ENCODE data around the gene HOMER2.
"Not testable (repeated sequence)": the region's sequence is repeated elsewhere in the genome, so short reads cannot be mapped to it uniquely, and the experiment has no call there.

The HOMER2 gene

GRCh38 chr15:82910721-82911120 is 41.8 kb downstream of the HOMER2 start:
- Mint-ChIP-seq H3K36me3 (peaks cover 7% of the 10 kb centered on the region), H3K27ac (no peak overlapping the region), H3K4me3 (no peak overlapping the region), H3K4me1 (no peaks in the 10 kb centered on the region), H3K9me3 (peaks cover 13% of the 10 kb centered on the region), H3K27me3 (no peaks in the 10 kb centered on the region)
- no peak for DNase-seq (ENCODE audit: low spot score in 2 of 2)
- no peak for ATAC-seq (ENCODE audit: low read depth)

DNA sequence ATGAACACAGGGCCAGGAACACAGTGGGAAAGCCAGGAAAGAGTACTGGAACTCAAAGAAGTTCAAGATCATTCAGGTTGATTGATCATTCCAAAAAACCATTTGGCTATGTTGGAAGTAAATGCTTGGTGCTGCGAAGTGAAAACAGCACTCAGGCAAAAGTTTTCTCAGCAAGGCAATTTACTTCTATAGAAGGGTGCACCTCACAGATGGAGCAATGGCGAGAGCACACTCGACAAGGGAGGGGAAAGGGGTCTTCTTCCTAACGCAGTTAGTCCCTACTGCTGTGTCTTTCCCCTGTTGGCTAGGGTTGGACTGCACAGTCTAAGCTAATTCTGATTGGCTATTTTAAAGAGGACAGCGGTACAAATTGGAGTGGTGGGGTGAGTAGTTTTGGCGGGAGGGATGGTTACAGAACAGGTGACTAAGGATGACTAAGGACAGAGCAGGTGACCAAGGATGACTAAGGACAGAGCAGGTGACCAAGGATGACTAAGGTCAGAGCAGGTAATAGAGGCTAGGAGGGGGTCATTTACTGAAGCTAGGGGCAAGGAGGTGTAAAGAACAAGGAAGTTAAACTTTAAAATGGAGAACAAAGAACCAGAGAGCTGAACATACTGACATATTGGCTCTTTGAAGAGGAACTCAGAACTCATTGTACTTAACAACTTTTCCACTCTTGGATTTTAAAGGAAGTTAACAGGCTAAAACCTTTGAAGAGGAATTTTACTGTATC is 43.3 kb downstream of the HOMER2 start:
- Mint-ChIP-seq H3K27me3 (no peaks in the 10 kb centered on the region), H3K4me1 (no peaks in the 10 kb centered on the region), H3K4me3 (no peak overlapping the region), H3K27ac (no peak overlapping the region), H3K9me3 (peaks cover 13% of the 10 kb centered on the region), H3K36me3 (peaks cover 7% of the 10 kb centered on the region)
- DNase-seq (ENCODE audit: low spot score in 2 of 2) (no peak), ATAC-seq (ENCODE audit: low read depth) (no peak)

GRCh38 chr15:82907350-82907749 is 45.2 kb downstream of the HOMER2 start:
- DNase-seq (ENCODE audit: low spot score in 2 of 2), result no peak
- Mint-ChIP-seq H3K4me1 (no peaks in the 10 kb centered on the region), H3K4me3 (no peak overlapping the region), H3K9me3 (peaks cover 13% of the 10 kb centered on the region), H3K27me3 (no peaks in the 10 kb centered on the region), H3K27ac (no peak overlapping the region), H3K36me3 (peaks cover 7% of the 10 kb centered on the region)
- ATAC-seq (ENCODE audit: low read depth), result no peak

GRCh38 chr15:82904574-82904973 is 47.9 kb downstream of the HOMER2 start:
- H3K4me1 Mint-ChIP-seq, result no peaks in the 10 kb centered on the region
- H3K36me3 Mint-ChIP-seq, result peaks cover 7% of the 10 kb centered on the region
- no peak overlapping the region for H3K4me3 Mint-ChIP-seq
- H3K9me3 Mint-ChIP-seq, result peaks cover 13% of the 10 kb centered on the region
- H3K27me3 Mint-ChIP-seq, result no peaks in the 10 kb centered on the region
- ATAC-seq (ENCODE audit: low read depth) (no peak), DNase-seq (ENCODE audit: low spot score in 2 of 2) (no peak)
- no peak overlapping the region for H3K27ac Mint-ChIP-seq

DNA sequence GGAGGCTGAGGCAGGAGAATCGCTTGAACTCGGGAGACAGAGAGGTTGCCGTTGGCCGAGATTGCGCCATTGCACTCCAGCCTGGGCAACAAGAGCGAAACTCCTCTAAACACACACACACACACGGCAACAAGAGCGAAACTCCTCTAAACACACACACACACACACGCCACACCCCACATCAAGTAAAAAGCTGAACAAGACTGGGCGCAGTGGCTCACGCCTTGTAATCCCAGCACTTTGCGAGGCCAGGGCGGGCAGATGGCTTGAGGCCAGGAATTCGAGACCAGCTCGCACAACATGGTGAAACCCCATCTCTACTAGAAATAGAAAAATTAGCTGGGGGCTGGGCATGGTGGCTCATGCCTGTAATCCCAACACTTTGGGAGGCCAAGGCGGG is 49.0 kb downstream of the HOMER2 start:
- DNase-seq (ENCODE audit: low spot score in 2 of 2) (no peak), ATAC-seq (ENCODE audit: low read depth) (no peak)
- H3K27me3 Mint-ChIP-seq, result peaks cover 2% of the 10 kb centered on the region
- H3K4me1 Mint-ChIP-seq, result no peaks in the 10 kb centered on the region
- peaks cover 3% of the 10 kb centered on the region for H3K36me3 Mint-ChIP-seq
- no peak overlapping the region for H3K27ac Mint-ChIP-seq
- no peak overlapping the region for H3K4me3 Mint-ChIP-seq
- H3K9me3 Mint-ChIP-seq, result peaks cover 5% of the 10 kb centered on the region

DNA sequence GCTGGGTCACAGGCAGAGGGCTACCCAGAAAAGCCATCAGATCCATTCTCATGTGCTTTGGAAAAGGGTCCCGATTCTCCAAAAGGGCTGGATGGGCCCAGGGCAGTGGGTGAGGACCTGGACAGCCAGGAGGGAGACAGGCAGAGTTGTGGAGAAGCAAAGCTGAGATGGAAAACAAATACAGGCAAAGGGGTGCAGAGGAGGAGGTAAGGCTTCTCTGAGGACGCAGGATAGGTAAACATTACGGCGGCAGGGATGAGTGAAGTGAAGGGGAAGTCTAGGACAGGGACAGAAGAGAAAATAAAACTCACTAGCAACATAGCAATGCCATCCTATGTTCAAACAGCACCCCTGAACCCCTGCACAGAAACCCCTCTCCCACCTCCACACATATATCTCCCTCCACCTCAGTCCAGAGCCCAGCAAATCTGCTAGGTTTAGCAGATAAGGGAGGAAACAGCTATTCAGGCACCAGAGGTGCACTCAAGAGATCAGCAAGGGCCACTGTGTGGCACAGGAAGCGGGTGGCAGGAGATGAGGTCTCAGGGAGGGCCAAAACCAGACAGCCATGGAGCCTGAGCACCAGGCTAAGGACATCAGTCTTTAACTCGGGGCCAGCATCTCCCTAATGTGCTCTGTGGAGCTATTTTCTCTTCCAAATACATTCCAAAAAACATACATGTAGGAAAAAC is 51.3 kb downstream of the HOMER2 start:
- Mint-ChIP-seq H3K27me3 (peaks cover 2% of the 10 kb centered on the region), H3K27ac (no peak overlapping the region), H3K4me1 (no peaks in the 10 kb centered on the region), H3K36me3 (no peaks in the 10 kb centered on the region), H3K4me3 (no peak overlapping the region), H3K9me3 (no peaks in the 10 kb centered on the region)
- ATAC-seq (ENCODE audit: low read depth) (no peak), DNase-seq (ENCODE audit: low spot score in 2 of 2) (no peak)

GRCh38 chr15:82900511-82901060 is 51.9 kb downstream of the HOMER2 start:
- no peaks in the 10 kb centered on the region for H3K9me3 Mint-ChIP-seq
- H3K4me1 Mint-ChIP-seq, result no peaks in the 10 kb centered on the region
- no peak for DNase-seq (ENCODE audit: low spot score in 2 of 2)
- H3K36me3 Mint-ChIP-seq, result no peaks in the 10 kb centered on the region
- no peak overlapping the region for H3K4me3 Mint-ChIP-seq
- no peak overlapping the region for H3K27ac Mint-ChIP-seq
- no peak for ATAC-seq (ENCODE audit: low read depth)
- H3K27me3 Mint-ChIP-seq, result peaks cover 2% of the 10 kb centered on the region

DNA sequence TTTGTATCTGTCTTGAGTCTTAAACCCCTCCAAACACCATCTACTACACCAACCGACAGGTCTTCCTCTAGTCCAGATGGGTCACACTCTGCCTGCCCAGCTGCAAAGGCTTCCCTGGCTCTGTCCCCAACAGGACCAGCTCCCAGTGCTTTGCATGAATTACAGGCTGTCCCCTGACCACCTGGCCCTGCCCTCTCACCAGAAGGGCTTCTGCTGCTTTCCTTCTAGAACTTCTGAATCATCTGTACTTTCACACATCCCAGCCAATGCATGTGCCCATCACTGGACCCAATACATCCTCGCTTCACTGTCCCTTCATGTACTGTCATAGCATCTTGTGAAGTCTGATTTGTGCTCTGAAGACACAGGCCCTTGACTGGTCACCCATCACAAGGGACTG is 53.6 kb downstream of the HOMER2 start:
- no peak for DNase-seq (ENCODE audit: low spot score in 2 of 2)
- H3K27ac Mint-ChIP-seq, result no peak overlapping the region
- H3K9me3 Mint-ChIP-seq, result no peaks in the 10 kb centered on the region
- no peaks in the 10 kb centered on the region for H3K36me3 Mint-ChIP-seq
- no peak overlapping the region for H3K4me3 Mint-ChIP-seq
- H3K27me3 Mint-ChIP-seq, result peaks cover 2% of the 10 kb centered on the region
- no peaks in the 10 kb centered on the region for H3K4me1 Mint-ChIP-seq
- ATAC-seq (ENCODE audit: low read depth), result no peak

- peaks cover 2% of the 10 kb centered on the region for H3K27me3 Mint-ChIP-seq
- no peaks in the 10 kb centered on the region for H3K36me3 Mint-ChIP-seq
These were observed 56.5 kb downstream of the HOMER2 start for GRCh38 chr15:82895983-82896382.

DNA sequence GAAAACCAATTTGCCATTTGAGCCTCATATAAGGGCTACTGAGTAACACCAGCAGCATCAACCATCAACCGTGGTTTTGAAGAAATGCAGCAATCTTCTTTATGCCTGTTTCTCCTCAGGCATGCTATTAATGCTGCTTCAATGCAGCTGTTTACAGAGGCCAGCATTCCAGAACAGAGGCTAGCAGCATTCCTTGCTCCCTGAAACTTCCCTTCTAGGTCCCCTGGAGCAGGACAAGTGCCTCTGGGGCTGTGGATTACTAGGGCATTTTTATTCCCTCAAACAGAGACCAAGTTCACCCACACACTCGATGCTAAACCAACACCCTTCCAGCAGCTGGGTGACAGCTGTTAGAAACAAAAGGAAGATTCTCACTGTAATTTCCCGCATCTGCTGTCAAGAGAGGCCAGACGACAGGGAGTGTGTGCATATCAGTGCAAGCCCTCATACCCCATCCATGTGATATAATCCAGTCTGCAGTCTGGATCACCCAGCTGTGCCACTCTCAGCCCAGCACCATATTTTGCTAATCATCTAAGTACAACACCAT is 57.5 kb downstream of the HOMER2 start:
- peaks cover 2% of the 10 kb centered on the region for H3K27me3 Mint-ChIP-seq
- DNase-seq (ENCODE audit: low spot score in 2 of 2), result no peak
- no peaks in the 10 kb centered on the region for H3K36me3 Mint-ChIP-seq
- no peak overlapping the region for H3K4me3 Mint-ChIP-seq
- no peak overlapping the region for H3K27ac Mint-ChIP-seq
- H3K9me3 Mint-ChIP-seq, result no peaks in the 10 kb centered on the region
- no peaks in the 10 kb centered on the region for H3K4me1 Mint-ChIP-seq
- no peak for ATAC-seq (ENCODE audit: low read depth)

More at GRCh38 chr15:82895983-82896382, 56.5 kb downstream of the HOMER2 start:
- DNase-seq (ENCODE audit: low spot score in 2 of 2) (no peak), ATAC-seq (ENCODE audit: low read depth) (no peak)
- no peaks in the 10 kb centered on the region for H3K9me3 Mint-ChIP-seq
- no peak overlapping the region for H3K4me3 Mint-ChIP-seq
- H3K27ac Mint-ChIP-seq, result peak overlapping the region; percentile 40
- H3K4me1 Mint-ChIP-seq, result no peaks in the 10 kb centered on the region

GRCh38 chr15:82893473-82893872 is 59.0 kb downstream of the HOMER2 start:
- not testable (repeated sequence) for H3K4me1 Mint-ChIP-seq; H3K9me3 Mint-ChIP-seq; DNase-seq (ENCODE audit: low spot score in 2 of 2); ATAC-seq (ENCODE audit: low read depth); H3K36me3 Mint-ChIP-seq; H3K27me3 Mint-ChIP-seq; H3K27ac Mint-ChIP-seq; H3K4me3 Mint-ChIP-seq

DNA sequence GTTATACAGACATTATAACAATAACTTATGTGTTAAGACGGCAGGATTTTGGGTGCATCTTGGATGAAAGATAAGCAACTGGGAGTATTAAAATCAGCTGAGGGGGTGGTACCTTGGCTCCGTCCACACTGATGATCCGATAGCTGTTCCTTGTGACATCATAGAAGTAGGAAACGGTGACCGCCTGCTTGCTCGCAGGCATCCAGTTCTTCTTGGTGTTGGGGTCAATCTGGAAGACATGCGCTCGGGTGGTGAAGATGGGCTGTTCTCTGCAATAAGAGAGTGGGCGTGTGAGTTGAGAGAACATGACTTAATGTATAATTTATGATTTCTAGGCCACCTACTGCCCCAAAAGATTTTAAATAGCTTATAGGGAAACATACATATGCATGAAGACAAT is 59.9 kb downstream of the HOMER2 start:
- H3K27me3 Mint-ChIP-seq, result no peaks in the 10 kb centered on the region
- H3K4me3 Mint-ChIP-seq, result no peak overlapping the region
- no peaks in the 10 kb centered on the region for H3K4me1 Mint-ChIP-seq
- no peak overlapping the region for H3K27ac Mint-ChIP-seq
- no peak for ATAC-seq (ENCODE audit: low read depth)
- no peak for DNase-seq (ENCODE audit: low spot score in 2 of 2)
- H3K36me3 Mint-ChIP-seq, result no peaks in the 10 kb centered on the region
- no peaks in the 10 kb centered on the region for H3K9me3 Mint-ChIP-seq

DNA sequence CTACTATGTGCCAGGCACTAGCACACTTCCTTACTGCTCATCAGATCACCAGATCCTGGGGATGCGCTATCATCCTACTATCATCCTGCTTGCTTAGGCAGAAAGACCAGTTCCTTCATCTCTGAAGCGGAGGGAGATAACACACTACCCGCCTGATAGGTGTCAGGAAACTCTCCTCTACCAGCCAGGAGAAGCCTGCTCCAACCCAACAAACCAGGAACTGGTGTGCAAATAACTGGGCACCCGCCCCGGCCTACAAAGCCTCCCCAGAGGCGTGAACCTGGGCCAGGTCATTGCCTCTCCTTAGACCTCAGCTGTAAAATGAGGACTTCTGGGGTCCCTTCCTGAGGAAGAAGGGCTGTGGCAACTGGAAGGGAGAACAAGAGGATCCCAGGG is 61.5 kb downstream of the HOMER2 start:
- H3K4me1 Mint-ChIP-seq, result no peaks in the 10 kb centered on the region
- DNase-seq (ENCODE audit: low spot score in 2 of 2) (no peak), ATAC-seq (ENCODE audit: low read depth) (no peak)
- no peaks in the 10 kb centered on the region for H3K9me3 Mint-ChIP-seq
- H3K27ac Mint-ChIP-seq, result no peak overlapping the region
- H3K27me3 Mint-ChIP-seq, result no peaks in the 10 kb centered on the region
- H3K36me3 Mint-ChIP-seq, result no peaks in the 10 kb centered on the region
- H3K4me3 Mint-ChIP-seq, result no peak overlapping the region

GRCh38 chr15:82890338-82890994 is 62.1 kb downstream of the HOMER2 start:
- no peak for DNase-seq (ENCODE audit: low spot score in 2 of 2)
- no peaks in the 10 kb centered on the region for H3K27me3 Mint-ChIP-seq
- no peak overlapping the region for H3K4me3 Mint-ChIP-seq
- H3K27ac Mint-ChIP-seq, result no peak overlapping the region
- H3K36me3 Mint-ChIP-seq, result no peaks in the 10 kb centered on the region
- no peak for ATAC-seq (ENCODE audit: low read depth)
- H3K4me1 Mint-ChIP-seq, result no peaks in the 10 kb centered on the region
- H3K9me3 Mint-ChIP-seq, result no peaks in the 10 kb centered on the region

Measured in memory B cell (primary cell).